ENCODE results near the gene SF3A2.

GRCh38 chr19:2187159-2187558 is 49.5 kb upstream of the SF3A2 start:
- no peak for TF ChIP-seq POLR2A (IDR thresholded peaks at IDR 0.05)
- TF ChIP-seq CTCF (IDR thresholded peaks at IDR 0.05), result no peak
